HG02759 (cell line): ENCODE results near the gene ZNF687.

Experiments used
- ATAC-seq: cut with Tn5 transposase; IDR thresholded peaks from one replicate; pipeline ENCODE4 v1.9.1; 2021; ENCODE audit warnings: mild to moderate bottlenecking, moderate library complexity; ENCODE audit not compliant: unreplicated experiment

ZNF687 gene

DNA sequence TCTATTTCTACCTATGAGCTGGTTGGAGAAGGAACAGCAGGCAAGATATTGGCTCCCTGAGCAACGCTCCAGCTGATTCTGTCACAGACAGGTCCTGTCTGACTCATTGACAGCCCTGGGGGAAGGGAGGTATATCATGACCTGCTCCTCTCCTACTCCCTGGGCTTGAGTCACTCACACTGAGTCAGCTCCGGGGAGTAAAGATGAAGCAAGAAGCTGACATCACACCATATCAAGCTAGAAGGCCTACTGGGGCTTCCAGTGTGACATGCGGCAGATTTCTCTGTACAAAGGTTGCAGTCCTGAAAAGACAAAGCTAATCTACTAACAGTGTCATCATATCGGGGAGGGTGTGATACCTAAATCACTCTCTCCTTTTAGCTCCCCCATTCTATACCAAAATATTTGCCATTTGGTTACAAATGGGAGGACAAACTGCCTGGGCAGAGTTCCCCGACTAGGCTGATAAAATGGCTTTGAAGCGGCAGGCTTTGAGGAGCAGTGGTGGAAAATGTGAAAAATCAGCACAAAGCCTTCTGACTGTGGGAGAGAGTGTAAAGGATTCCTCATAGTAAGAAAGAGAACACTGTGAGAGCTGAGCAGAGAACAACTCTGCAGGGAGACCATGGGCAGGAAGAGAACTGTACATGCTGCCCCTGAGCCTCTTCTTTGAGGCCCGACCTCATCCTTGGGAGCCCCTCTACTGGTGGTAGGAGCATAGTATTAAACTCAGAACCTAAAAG lies 29.7 kb downstream of the ZNF687 start:
- no peak for ATAC-seq

DNA sequence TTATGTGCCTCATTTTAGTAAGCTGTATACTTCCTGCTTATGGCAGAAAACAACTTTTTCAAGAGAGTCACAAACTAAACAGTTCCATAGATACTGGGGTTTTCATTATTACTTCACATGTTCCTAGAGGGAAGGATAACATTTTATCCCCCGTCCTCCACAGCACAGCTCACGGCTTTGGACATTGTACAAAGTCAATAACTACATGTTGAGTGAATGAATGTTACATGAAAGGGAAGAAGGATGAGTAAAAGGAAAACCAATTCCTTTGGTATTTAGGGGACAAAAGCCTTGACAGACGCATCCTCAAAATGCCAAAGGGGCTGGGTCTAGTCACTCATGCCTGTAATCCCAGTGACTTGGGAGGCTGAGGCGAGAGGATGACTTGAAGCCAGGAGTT lies 30.3 kb downstream of the ZNF687 start:
- ATAC-seq, result no peak

DNA sequence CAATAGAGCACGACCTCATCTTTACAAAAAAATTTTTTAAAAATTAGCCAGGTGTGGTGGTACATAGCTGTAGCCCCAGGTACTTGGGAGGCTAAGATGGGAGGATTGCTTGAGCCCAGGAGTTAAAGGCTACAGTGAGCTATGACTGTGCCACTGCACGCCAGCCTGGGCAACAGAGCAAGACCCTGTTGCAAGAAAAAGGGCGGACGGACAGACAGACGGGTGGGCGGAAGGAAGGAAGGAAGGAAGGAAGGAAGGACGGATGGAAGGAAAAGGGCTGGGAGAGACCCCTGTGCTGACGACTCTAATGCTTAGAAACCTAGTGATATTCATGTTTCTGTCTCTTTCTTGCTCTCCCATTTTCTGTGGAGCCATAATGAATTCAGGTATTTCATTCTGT lies 30.7 kb downstream of the ZNF687 start:
- no peak for ATAC-seq

DNA sequence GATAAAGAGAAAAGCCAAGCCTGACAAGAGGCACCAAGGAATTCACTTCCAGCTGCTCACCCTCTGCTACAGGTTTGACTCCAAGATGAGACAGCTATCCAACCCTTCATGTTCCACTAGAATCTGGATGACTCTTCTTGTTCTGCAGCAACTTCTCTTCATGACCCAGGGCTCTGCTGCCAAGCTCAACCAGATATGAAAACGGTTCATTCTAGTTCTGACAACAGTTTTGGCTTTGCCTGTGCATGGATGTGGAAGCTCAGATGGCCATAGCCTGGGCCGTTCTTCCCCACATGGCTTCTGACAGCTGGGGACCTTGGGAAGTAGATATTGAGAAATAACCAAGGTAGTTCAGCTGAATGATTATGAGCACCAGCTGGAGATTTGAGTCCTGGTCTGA lies 31.4 kb downstream of the ZNF687 start:
- no peak for ATAC-seq

DNA sequence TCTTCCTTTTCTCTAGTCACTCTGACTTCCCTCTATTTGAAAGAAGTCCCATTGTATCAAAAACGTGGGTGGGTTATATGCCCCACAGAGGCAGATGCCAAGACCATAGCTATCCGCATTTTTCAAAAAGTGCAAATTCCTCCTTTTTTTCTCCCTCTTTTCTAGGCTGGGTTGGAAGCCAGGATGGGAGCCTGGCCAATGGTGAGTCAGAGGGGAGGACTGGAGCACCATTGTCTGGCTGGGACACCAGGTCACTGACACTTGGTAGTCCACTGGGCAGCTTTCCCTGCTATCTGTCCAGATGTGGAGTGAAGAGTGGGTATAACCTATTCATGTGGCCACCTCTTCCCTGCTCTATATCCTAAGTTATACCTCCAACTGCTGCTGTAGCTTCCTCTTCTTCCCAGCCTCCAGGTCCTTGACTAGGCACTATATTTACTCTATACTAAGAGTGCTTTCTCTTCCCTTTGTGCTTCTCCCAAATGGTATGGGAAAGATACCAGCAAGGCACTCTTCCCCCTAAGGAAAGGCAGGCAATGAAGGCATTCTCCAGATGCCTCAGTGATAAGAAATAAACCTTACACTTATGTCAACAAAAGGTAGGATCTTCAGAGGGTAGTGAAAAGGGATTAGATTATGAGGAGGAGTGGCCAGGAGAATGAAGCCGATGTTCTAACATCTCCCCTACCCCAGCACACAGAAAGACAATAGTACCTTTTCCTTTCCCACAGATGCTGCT lies 32.2 kb downstream of the ZNF687 start:
- no peak for ATAC-seq

DNA sequence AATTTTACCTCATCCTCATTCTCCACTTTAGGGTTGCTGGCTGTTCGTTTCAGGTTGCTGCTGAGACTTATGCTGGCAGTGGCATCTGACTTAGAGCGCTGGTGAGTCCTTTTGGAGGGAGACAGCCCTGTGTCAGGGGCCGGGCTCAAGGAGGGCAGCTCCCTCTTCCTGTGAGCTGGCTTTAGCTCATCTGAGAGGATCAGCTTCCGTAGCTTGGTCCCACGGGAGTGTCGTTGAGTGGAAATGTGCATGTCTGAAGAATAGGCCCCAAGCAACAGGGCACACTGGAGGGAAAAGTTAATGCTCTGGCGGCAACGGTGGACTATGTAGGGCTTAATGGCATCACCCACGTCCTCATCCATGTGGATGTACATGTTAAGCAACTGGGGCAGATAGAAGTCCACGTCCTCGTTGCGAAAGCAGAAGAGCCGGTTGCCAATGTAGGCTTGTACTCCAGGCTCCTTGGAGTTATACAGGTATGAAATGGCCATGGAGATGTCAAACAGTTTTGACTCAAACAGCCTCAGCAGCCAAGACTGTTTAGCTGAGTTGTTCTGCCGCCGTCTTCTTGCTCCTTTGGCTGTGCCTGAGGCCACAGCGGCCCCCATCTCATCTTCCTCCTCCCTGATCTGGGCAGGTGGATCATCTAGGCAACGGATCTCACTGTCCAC lies 33.6 kb downstream of the ZNF687 start:
- no peak for ATAC-seq

DNA sequence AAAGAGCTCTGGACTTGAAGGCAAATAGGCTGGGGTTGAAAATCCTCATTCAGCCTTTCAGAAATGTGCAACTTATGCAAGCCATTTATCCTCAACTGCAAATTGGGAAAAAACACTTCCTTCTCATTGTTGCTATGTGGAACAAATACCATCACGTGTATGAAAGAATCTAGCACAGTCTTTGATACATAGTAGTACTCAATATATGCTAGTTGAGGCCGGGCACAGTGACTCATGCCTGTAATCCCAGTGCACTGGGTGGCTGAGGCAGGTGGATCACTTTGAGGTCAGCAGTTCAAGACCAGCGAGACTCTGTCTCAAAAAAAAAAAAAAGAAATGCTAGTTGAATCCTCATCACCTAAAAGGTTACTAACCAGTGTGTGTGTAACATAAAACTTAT lies 36.9 kb downstream of the ZNF687 start:
- ATAC-seq, result no peak

DNA sequence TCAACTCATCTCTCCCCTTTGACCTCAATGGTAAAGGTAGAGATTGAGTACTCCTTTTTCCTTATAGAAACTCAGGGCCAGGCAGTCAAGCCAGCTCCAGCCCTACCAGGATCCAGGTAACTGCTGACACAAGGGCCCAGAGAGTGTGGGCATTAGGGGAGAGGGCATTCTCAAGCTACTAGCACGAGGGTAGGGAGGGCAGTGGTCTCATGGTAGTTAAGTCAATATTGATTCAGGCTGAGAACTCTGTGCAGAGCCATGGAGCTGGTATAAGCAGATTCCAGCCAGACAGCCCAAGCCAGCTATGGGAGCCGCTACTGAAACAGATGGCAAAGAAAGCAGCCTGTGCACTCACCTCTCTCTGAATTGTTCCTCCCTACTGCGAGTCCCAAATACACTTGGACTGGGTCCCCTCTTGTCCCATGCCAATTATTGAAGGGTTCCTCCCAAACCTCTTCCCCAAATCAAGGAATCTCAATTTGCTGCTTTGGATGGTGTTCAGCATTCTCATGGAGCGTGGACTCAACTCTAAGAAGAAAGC lies 42.4 kb downstream of the ZNF687 start:
- ATAC-seq, result no peak

DNA sequence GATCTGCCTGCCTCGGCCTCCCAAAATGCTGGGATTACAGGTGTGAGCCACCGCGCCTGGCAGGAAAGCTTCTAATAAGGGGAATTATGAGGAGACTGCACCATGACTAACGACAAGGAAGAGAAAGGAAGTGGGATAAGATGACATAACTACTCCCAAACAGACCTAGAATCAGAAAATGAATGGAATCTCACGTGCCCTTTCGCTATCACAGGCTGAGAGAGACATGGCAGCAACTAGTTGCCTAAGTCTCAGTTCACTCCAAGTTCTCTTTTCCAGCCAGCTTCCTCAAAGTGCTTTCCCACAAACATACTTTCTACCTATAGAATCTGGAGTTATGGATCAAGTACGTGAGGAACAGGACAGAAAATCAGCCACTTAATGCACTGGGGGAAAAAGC lies 43.1 kb downstream of the ZNF687 start:
- no peak for ATAC-seq

DNA sequence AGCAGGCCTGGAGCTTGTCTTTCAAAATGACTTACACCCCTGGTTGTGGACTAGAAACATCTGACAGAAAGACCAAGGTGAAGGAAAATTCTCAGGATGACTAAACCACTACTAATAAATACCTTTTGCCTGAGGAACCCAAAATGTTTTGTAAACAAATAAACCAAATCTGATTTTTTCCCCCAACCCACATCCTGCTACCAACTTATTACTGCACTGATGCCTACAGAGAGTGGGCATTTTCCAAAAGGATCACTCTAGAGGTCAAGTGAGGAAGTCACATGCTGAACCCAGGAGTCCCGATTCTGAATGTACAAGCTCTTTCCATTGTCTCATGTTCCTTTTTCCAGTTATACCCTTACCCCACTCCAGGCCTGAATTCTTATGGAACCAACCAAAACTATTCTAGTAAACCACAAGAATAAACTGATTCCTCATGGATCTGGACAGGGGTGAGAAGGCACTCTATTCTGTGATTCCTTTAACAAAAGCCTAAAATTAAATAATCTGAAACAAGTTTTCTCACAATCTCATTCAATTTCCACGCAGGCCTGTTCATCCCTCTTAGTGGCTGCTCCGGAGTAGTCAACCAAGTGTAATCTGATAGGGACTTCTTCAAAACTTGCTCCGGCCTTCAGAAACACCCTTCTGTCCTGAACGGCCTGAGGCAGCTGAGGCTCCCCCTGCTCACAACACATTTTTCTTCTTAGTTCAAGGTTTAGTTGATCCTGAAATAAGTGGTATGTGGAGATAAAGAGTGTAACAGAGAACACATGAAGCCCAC lies 43.7 kb downstream of the ZNF687 start:
- no peak for ATAC-seq

DNA sequence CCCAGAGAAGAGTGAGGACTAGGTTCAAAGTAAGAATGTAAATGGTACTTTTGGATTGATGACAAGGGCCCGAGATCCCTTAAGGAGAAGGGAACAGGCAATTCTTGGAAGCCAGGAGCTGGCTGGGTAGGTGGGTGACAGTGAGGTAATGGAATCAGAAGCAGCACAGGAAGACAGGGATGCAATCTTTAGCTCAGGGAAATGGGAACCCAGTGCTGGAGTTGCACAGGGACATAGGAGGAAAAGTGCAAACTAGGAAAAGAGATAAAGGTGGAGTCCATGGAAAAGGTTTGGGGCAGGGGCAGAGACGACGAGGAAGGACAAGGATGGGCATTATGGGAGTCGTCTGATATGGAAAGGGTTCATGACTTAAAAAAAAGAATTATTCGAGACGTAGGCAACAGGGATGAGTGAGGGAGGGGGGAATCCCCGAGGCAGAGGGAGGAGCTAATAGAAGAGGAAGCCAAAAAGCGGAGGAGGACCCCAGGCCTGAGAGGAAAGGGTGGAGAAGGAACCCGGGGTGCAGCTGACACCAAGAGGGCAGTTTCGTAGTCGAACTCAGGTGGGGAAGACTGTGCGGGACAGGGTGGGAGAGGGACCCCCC lies 44.6 kb downstream of the ZNF687 start:
- peak; percentile 62 for ATAC-seq

DNA sequence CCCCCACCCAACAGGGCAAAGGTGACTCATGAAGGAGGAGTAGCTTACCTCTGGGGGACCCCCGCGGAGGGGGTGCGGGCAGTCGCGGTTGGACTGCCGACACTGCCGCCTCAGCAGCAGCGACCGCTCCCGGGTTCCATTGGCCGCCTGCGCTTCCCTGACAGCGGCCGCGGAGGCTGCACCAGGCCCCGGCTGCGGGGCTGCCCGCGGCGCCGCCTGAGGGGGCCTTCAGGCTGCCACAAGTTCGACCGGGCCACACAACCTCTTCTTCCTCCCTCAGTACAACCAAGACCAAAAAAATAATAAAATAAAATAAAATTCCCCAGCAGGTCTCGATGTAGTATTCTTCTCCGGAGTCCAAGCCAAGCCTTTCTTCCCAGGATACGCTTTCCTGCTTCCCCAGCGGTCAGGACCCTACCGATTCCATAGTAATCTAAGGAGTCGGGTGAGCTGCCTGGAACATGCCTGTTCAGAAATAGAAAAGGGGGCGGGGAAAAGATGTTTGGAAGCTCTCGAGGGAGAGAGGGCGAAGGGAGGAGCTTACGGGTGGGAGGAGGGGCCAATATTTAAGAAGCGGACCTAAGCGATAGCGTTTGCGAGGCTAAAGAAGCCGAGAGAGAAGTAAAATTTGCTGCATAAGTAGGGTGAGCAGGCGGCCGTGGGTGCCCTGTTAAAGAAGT lies 45.3 kb downstream of the ZNF687 start, which contains the start of gene PI4KB:
TSS of gene PI4KB (minus strand) at position 194 of the 680 bp plus-strand sequence. CDS start 10,935 bp downstream, outside the sequence.
- peak; percentile 81 for ATAC-seq

DNA sequence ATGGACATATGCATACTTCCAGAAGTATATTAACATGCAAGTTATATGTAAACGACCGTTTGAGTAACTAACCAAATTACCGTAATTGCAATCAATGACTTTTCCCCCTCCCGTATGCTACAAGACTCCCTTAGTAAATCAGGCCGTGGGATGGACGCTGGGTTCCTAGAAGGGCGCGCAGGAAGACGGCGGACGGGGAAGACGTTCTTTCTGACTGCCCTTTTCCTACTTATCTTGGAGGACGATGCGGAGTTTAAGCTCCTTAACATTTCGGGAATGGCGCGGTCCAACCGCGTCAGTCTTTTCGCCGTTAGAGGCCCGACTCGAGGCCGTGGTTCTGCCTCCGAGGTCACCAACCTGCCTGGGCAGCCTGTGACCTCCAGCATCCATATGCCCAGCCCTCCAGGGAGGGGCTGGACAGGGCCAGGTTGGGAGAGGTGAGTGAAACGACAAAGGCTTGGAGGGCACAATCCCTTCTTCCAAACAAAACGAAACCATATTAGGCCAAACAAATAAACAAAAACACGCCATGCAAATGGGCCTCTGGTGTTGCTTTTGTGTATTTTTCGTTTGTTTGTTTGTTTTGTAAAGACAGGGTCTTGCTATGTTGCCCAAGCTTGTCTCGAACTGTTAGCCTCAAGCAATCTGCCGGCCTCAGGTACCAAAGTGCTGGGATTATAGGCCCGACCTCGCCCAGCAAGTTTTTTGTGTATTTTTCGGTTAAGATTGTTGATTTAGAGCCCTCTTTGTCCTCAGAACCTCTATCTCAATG lies 46.0 kb downstream of the ZNF687 start:
- peak; percentile 13 for ATAC-seq

DNA sequence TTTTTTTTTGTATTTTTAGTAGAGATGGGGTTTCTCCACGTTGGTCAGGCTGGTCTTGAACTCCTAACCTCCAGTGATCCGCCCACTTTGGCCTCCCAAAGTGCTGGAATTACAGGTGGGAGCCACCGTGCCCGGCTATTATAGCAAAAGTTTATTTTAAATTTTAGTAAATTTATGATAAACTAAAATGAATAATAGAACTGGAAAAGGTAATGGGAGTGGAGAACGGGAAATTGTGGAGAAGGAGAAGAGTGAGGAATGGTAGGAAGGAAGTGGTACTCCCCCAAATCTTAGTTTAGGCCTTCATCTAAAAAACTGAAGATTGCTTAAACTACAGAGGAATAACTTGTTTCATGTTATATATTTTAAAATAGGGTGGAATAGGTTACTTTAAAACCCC lies 52.7 kb downstream of the ZNF687 start:
- ATAC-seq, result no peak

DNA sequence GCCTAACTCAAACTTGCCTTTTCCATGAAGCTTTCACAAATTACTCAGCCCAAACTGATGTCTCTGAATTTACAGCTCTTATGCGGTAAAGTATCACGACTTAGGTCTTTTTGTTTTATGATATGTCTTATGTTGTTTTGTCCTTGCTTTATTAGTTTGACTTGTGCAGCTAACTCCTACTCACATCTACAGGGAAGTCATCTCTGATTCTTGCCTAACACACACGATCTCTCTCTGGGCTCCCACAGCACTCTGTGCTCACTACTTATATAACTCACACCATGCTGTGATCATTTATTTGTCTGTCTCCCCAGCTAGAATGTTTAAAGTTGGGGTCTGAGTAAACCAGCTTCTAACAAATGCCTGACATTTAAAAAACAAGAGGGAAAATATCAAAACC lies 54.5 kb downstream of the ZNF687 start:
- no peak for ATAC-seq

DNA sequence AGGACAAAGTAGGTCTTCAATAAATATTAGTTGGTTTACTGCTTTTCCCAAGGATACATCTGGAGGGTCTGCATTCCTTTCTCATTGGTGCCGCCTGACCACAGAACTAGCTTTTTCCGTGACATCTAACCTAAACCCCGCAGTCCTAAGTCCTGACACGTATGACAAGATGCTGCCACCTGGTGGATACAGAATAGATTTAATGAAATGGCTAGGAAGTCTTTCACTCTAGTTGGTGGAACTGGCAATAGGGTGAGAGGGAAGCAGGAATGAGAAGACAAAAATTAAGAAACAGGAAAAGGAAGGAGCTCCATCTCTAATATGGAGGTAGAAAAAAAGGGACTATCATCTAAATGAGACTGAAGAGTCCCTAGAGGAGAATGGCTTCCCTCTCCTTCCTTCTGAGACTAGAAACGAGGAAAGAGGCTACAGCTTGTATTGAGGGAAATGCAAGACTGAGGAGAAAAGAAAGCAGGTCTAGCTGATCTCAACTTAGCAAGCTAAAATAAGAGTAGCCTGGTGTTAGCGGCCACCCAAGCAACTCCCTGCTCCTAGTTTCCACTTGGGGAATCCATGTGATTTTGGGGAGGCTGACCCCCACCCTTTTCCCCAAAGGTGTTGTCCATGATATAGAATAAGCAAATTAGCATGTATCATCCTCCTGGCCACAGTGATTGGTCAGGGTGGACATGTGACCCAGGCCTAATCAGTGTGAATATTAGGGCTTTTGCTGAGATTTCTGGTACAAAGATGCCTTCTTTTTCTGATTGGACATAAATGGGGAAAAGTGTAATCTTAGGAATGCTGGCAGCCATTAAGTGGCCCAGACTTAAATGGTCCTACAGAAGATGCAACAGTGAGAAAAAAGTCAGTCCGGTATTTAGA lies 59.0 kb downstream of the ZNF687 start:
- ATAC-seq, result no peak
